GOT3 (cell line): ENCODE measurements around the gene SPATA45.

Experiments used
- DNase-seq: peaks from one replicate; lab custom pipeline; 2025; ENCODE audit warnings: mixed read lengths; lab: John Stamatoyannopoulos, UW

The SPATA45 gene

GRCh38 chr1:212828395-212828794, 19.1 kb downstream of the SPATA45 start:
- no peak for DNase-seq

- no peak for DNase-seq
Measured at GRCh38 chr1:212827831-212828278, 19.6 kb downstream of the SPATA45 start.

GRCh38 chr1:212827171-212827776, 20.2 kb downstream of the SPATA45 start:
- no peak for DNase-seq

GRCh38 chr1:212825798-212826452, 21.5 kb downstream of the SPATA45 start:
- no peak for DNase-seq

GRCh38 chr1:212824201-212824600, 23.2 kb downstream of the SPATA45 start:
- no peak for DNase-seq

GRCh38 chr1:212822956-212823355, 24.5 kb downstream of the SPATA45 start:
- no peak for DNase-seq

GRCh38 chr1:212820969-212821368, 26.5 kb downstream of the SPATA45 start:
- DNase-seq = no peak

GRCh38 chr1:212819726-212820125, 27.7 kb downstream of the SPATA45 start:
- no peak for DNase-seq

- DNase-seq = no peak
Measured at GRCh38 chr1:212816567-212817278, 30.7 kb downstream of the SPATA45 start.

- DNase-seq = no peak
Measured at GRCh38 chr1:212814537-212815334, 32.7 kb downstream of the SPATA45 start.

GRCh38 chr1:212805767-212806166, 41.7 kb downstream of the SPATA45 start:
- no peak for DNase-seq

- DNase-seq = no peak
Measured at GRCh38 chr1:212797681-212798080, 49.8 kb downstream of the SPATA45 start.

- DNase-seq = no peak
Measured at GRCh38 chr1:212794561-212795014, 52.9 kb downstream of the SPATA45 start.

GRCh38 chr1:212792396-212792908, 55.0 kb downstream of the SPATA45 start:
- DNase-seq = no peak

- peak; percentile 85 for DNase-seq
Measured at GRCh38 chr1:212791676-212792395, 55.6 kb downstream of the SPATA45 start, which contains the start of the genes NSL1 and TATDN3. Gene NSL1 (minus strand): TSS chr1:212791777. CDS start chr1:212791763, 14 bp downstream. Gene TATDN3 (plus strand): TSS chr1:212791894. CDS start chr1:212791922, 28 bp downstream.

GRCh38 chr1:212791261-212791675, 56.2 kb downstream of the SPATA45 start:
- DNase-seq = peak; percentile 77

- no peak for DNase-seq
Measured at GRCh38 chr1:212785871-212786270, 61.6 kb downstream of the SPATA45 start.

GRCh38 chr1:212783976-212784375, 63.5 kb downstream of the SPATA45 start:
- no peak for DNase-seq

GRCh38 chr1:212782422-212783154, 64.9 kb downstream of the SPATA45 start:
- DNase-seq = no peak

- no peak for DNase-seq
Measured at GRCh38 chr1:212781225-212781624, 66.2 kb downstream of the SPATA45 start.
